Osteoblast (primary cell): ENCODE data around the gene EDAR. TPM values are rescaled to one million over a fixed set of nuclear protein-coding genes. Genes with fewer than 3 reads are reported as not detected.

Experiments
- DNase-seq: peaks from one replicate; pipeline ENCODE4 v3.0.0; 2011; ENCODE audit warnings: low spot score, mixed read lengths; ENCODE audit not compliant: insufficient read length; ENCODE audit errors: missing footprints
- H2AFZ ChIP-seq: 2 replicates; pipeline ENCODE4 v1.6.0; 2011; ENCODE audit warnings: mild to moderate bottlenecking, low read length
- H3K27ac ChIP-seq: 2 replicates; pipeline ENCODE4 v1.5.1; 2011; ENCODE audit warnings: mild to moderate bottlenecking, low read depth, low read length, moderate library complexity
- H3K27me3 ChIP-seq: 2 replicates; pipeline ENCODE4 v1.6.0; 2012; ENCODE audit warnings: mild to moderate bottlenecking, control low read depth, inconsistent platforms, low read length, moderate library complexity; ENCODE audit not compliant: insufficient read depth
- H3K36me3 ChIP-seq: 2 replicates; pipeline ENCODE4 v1.5.1; 2011; ENCODE audit warnings: mild to moderate bottlenecking, low read length, control low read depth, moderate library complexity; ENCODE audit not compliant: insufficient read depth
- H3K4me1 ChIP-seq: 2 replicates; pipeline ENCODE4 v1.5.1; 2011; ENCODE audit warnings: mild to moderate bottlenecking, low read length, control low read depth, moderate library complexity; ENCODE audit not compliant: insufficient read depth
- H3K4me2 ChIP-seq: 2 replicates; pipeline ENCODE4 v1.6.0; 2011; ENCODE audit warnings: mild to moderate bottlenecking, low read length; ENCODE audit not compliant: insufficient read depth
- H3K4me3 ChIP-seq: fragments of 200-600 bp; sonication (generic); 3 replicates; pipeline ENCODE4 v1.5.1; 2012; ENCODE audit warnings: mild to moderate bottlenecking, low read length, inconsistent platforms; ENCODE audit not compliant: insufficient read depth
- H3K79me2 ChIP-seq: 2 replicates; pipeline ENCODE4 v1.6.0; 2012; ENCODE audit warnings: mild to moderate bottlenecking, low read length, control low read depth, inconsistent platforms; ENCODE audit not compliant: insufficient read depth
- H3K9me3 ChIP-seq: 2 replicates; pipeline ENCODE4 v1.5.1; 2011; ENCODE audit warnings: low read depth, low read length, control low read depth
- H4K20me1 ChIP-seq: 2 replicates; pipeline ENCODE4 v1.6.0; 2012; ENCODE audit warnings: mild to moderate bottlenecking, low read length, control low read depth; ENCODE audit not compliant: insufficient read depth
- total RNA-seq: library from RNA; depleted of rRNA; stranded (reverse); fragments of >200 nt; gene quantifications from 2 replicates; pipeline ENCODE4 v1.2.3, GENCODE V29; 2012
- TF ChIP-seq, protein P1 (sequence below): IDR thresholded peaks from 2 replicates; pipeline ENCODE4 v1.5.1; 2011; ENCODE audit warnings: mild to moderate bottlenecking, low read depth, low read length, moderate library complexity; ENCODE audit errors: extremely low read depth

EDAR gene
- total RNA-seq, 1 donor = not detected

DNA sequence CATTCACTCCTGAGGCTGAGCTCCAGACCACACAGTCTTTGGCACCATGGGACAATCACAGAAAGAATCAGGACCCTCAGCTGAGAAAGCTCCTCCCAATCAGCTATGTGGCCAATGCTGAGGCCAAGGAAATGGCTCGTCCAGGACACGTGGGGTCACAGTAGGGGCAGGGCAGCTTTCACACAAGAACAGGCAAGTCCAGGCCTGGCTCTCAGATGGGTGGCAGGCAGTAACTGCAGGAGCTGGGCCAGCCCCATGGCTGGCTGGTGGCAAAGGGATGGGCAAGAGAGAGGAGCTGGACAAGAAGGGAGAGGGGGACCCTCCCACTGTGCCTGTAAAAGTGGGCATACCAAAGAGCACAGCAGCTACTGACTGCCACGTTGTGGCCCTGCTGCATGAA, 12.2 kb upstream of the EDAR start:
- Histone ChIP-seq H3K9me3 (no peaks in the 10 kb centered on the region), H3K4me2 (no peak overlapping the region), H2AFZ (no peak overlapping the region), H3K79me2 (no peaks in the 10 kb centered on the region), H3K4me1 (peaks cover 3% of the 10 kb centered on the region), H3K27ac (no peak overlapping the region), H3K4me3 (no peak overlapping the region), H3K36me3 (no peaks in the 10 kb centered on the region), H3K27me3 (peaks cover 10% of the 10 kb centered on the region), H4K20me1 (no peaks in the 10 kb centered on the region)
- no peak for DNase-seq
- TF ChIP-seq, protein P1, sequence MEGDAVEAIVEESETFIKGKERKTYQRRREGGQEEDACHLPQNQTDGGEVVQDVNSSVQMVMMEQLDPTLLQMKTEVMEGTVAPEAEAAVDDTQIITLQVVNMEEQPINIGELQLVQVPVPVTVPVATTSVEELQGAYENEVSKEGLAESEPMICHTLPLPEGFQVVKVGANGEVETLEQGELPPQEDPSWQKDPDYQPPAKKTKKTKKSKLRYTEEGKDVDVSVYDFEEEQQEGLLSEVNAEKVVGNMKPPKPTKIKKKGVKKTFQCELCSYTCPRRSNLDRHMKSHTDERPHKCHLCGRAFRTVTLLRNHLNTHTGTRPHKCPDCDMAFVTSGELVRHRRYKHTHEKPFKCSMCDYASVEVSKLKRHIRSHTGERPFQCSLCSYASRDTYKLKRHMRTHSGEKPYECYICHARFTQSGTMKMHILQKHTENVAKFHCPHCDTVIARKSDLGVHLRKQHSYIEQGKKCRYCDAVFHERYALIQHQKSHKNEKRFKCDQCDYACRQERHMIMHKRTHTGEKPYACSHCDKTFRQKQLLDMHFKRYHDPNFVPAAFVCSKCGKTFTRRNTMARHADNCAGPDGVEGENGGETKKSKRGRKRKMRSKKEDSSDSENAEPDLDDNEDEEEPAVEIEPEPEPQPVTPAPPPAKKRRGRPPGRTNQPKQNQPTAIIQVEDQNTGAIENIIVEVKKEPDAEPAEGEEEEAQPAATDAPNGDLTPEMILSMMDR = no peak

- H3K4me1 ChIP-seq = peaks cover under 1% of the 10 kb centered on the region
- H3K27me3 ChIP-seq = peaks cover 10% of the 10 kb centered on the region
- DNase-seq = no peak
- H3K4me3 ChIP-seq = no peak overlapping the region
- no peaks in the 10 kb centered on the region for H3K36me3 ChIP-seq
- TF ChIP-seq, protein P1 = no peak
- no peaks in the 10 kb centered on the region for H3K9me3 ChIP-seq
- no peak overlapping the region for H3K27ac ChIP-seq
- H2AFZ ChIP-seq = no peak overlapping the region
- H4K20me1 ChIP-seq = no peaks in the 10 kb centered on the region
- no peak overlapping the region for H3K4me2 ChIP-seq
- no peaks in the 10 kb centered on the region for H3K79me2 ChIP-seq
These were observed 11.7 kb upstream of the EDAR start for GRCh38 chr2:109000738-109001137.

DNA sequence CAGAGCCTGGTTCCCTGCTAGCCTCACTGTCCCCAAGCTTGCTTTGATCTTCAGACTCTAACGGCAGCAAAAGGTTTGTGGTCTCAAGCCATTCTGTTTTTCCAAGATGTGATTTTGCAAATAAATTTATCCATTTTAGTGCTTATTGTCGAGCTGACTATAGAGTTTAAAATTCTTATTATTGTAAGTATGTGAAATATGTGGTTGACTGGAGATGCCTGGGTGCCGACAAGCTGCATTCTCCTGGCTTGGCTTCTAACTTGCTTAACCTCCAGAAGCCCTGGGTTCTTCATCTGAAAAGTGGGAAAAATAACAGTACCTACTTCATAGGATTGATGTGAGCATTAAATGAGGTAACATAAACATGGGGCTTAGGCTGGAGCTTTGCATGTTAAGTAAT, 9.9 kb upstream of the EDAR start:
- peak; percentile 49 for DNase-seq
- no peaks in the 10 kb centered on the region for H3K4me1 ChIP-seq

GRCh38 chr2:108994178-108994577, 5.2 kb upstream of the EDAR start:
- no peaks in the 10 kb centered on the region for H3K36me3 ChIP-seq
- H3K27ac ChIP-seq = no peak overlapping the region
- no peaks in the 10 kb centered on the region for H3K4me1 ChIP-seq
- H3K9me3 ChIP-seq = no peaks in the 10 kb centered on the region
- no peak for DNase-seq
- no peak overlapping the region for H2AFZ ChIP-seq
- no peaks in the 10 kb centered on the region for H3K79me2 ChIP-seq
- no peak overlapping the region for H3K4me3 ChIP-seq
- H3K27me3 ChIP-seq = peaks cover 30% of the 10 kb centered on the region
- no peaks in the 10 kb centered on the region for H4K20me1 ChIP-seq
- H3K4me2 ChIP-seq = no peak overlapping the region
- TF ChIP-seq, protein P1 = no peak

More for the DNA sequence above, 9.9 kb upstream of the EDAR start:
- Histone ChIP-seq H3K4me2 (peak overlapping the region; percentile 12), H2AFZ (no peak overlapping the region), H3K27ac (no peak overlapping the region), H3K36me3 (no peaks in the 10 kb centered on the region), H4K20me1 (no peaks in the 10 kb centered on the region), H3K4me3 (no peak overlapping the region), H3K27me3 (peaks cover 7% of the 10 kb centered on the region), H3K9me3 (no peaks in the 10 kb centered on the region), H3K79me2 (no peaks in the 10 kb centered on the region)
- TF ChIP-seq, protein P1 = no peak
